SKM-1 (cell line): ENCODE data around the gene KCTD3.

ENCODE experiments used
- DNase-seq: peaks from one replicate; lab custom pipeline; 2025; ENCODE audit not compliant: unreplicated experiment; lab: John Stamatoyannopoulos, UW

KCTD3 gene

GRCh38 chr1:215651867-215652266, 84.8 kb downstream of the KCTD3 start:
- DNase-seq, result no peak

DNA sequence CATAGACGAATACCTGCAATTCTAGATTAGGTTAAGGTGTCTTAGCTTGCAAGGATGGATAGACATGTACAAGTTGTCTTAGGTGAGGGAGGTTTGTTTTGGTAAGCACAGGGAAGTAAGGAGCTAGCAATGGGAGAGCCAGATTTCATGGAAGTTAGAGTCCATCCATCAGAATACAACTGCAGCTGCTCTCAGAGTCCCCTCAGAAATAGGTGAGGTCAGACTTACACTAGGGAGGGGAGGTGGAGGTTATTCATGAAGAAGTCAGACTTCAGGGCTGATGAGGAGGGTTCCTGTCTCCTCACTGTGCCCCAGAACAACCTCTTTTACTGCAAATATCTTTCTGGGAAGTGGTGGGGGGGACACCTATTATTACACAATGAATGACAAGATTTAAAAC, 85.3 kb downstream of the KCTD3 start:
- DNase-seq, result no peak

DNA sequence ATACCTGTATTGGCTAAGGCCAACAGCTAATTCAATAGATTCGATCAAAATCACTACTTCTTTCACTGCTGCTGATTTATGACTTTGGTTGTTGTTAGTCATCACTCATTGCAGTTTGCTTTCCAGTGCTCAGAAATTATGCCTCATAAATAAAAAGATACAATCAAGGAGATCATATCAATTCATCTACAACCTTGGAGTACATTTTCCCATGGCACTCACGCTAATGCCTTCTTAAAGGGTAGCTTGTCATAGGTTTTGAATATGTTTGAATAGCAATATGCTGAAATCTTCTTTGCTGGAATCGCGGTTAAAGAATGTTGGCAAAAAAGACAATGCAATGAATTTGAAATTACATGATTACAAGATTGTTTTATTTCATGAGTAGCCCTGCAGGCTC, 89.9 kb downstream of the KCTD3 start:
- no peak for DNase-seq

- no peak for DNase-seq
These were observed 93.2 kb downstream of the KCTD3 start for GRCh38 chr1:215660259-215660658.

DNA sequence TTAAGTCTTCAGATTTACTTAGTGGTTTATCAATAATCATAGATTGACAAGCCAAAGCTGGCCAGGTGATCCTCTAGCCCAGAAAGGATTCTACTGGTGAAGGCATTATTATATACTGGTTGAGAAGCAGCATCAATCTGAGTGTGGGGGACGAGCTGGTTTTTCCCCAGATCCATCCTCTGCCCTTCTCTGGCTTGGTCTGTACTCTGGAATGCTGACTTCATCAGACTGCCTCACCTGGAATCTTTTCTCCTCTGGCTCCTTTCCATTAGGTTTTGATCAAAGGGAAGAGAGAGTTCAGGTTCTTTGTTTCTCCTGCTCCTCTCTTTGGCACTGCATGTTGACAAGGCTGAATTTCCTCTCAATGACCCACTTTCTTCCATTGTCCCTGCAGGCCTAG, 93.9 kb downstream of the KCTD3 start:
- no peak for DNase-seq

GRCh38 chr1:215665215-215665614, 98.1 kb downstream of the KCTD3 start:
- no peak for DNase-seq

DNA sequence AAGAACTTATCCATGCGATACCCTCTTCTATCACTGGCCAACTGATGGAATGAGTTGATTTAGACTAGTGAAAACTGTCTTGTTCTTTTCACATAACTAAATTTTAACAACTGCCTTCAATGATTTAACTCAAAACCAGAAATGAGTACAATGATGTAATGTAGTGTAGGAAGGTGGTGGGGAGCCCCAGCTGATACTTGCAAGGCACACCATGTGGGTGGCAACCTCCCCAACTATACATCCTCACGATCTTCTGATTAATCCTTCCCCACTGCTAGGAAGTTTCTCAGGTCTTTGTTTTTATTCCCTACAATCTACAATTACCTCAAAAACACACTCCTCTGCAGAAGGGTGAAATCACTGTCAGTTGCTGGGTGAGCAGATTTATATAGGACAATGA, 100.7 kb downstream of the KCTD3 start:
- no peak for DNase-seq

DNA sequence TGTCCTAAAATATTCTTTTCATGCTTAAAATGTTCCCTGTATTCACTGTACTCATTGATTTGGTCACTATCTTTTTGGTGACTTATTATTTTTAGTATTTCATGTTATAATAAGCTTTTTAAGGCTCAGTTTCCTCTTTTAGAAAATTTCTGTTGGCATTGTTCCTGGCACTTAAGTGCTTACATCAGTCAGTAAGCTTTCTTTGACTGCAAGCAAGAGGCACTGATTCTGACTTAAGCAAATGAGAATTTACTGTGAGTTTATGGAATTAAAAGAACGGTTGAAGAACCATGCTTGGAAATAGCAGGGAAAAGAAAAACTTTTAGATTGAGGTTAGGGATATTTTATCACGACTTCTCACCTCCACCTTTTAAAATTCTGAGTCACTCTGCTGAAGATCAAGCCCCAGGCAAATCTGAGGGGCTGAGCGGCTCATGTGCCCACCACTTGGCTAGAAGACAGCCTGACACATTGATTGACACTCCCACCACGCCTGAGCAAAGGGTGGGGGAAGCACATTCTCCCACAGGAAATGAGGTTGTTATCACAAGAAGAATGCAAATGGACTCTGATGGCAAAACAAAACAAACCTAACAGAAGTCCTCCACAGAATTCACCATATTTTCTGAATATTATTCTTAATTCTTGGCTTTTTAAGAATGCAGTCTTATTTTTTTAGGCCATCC, 102.8 kb downstream of the KCTD3 start:
- no peak for DNase-seq
